Measurements from ENCODE around the gene MAGEB1.

Gene MAGEB1

DNA sequence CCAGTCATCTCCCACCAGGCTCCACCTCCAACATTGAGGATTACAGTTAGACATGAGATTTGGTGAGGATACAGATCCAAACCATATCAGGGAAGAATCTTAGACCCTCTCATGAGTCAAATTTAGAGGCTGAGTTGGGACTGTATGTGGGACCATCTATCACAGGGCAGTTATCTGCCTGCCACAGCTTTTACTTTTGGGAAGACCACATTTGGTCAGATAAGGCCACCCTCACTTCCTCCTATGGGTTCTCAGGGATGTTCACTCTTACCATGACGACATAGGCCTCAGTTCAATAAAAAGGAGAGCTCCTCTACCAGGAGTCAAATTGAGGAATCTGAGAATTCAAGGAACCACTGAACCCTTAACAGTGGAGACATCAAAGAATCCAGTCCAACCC lies 29.5 kb upstream of the MAGEB1 start:
- H3F3A ChIP-seq (ENCODE audit: control insufficient read depth, insufficient read depth), result no peaks in the 10 kb centered on the region
- no peaks in the 10 kb centered on the region for H4K20me1 ChIP-seq (ENCODE audit: control insufficient read depth, insufficient read depth, low read depth, low read length)
- no peak for TF ChIP-seq EZH2phosphoT487 (IDR thresholded peaks at IDR 0.05; ENCODE audit: borderline replicate concordance, low read length)
- TF ChIP-seq, protein P1, sequence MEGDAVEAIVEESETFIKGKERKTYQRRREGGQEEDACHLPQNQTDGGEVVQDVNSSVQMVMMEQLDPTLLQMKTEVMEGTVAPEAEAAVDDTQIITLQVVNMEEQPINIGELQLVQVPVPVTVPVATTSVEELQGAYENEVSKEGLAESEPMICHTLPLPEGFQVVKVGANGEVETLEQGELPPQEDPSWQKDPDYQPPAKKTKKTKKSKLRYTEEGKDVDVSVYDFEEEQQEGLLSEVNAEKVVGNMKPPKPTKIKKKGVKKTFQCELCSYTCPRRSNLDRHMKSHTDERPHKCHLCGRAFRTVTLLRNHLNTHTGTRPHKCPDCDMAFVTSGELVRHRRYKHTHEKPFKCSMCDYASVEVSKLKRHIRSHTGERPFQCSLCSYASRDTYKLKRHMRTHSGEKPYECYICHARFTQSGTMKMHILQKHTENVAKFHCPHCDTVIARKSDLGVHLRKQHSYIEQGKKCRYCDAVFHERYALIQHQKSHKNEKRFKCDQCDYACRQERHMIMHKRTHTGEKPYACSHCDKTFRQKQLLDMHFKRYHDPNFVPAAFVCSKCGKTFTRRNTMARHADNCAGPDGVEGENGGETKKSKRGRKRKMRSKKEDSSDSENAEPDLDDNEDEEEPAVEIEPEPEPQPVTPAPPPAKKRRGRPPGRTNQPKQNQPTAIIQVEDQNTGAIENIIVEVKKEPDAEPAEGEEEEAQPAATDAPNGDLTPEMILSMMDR (IDR thresholded peaks at IDR 0.05; ENCODE audit: low read depth, low read length, poor library complexity, severe bottlenecking), result no peak
- H3K79me2 ChIP-seq (ENCODE audit: control insufficient read depth, low read length), result no peaks in the 10 kb centered on the region
- H3K9me3 ChIP-seq (ENCODE audit: control insufficient read depth, insufficient read depth, low read length), result no peaks in the 10 kb centered on the region
- H3K4me2 ChIP-seq (ENCODE audit: low read length), result no peak overlapping the region
- H3K4me1 ChIP-seq (ENCODE audit: control insufficient read depth, low read length), result no peaks in the 10 kb centered on the region
- H3K27ac ChIP-seq (ENCODE audit: low read depth, low read length), result no peak overlapping the region
- no peaks in the 10 kb centered on the region for H3K27me3 ChIP-seq (ENCODE audit: control insufficient read depth, low read length)
- H3K9me2 ChIP-seq (replicated peaks; ENCODE audit: control insufficient read depth, low read length), result no peaks in the 10 kb centered on the region
- H3K4me3 ChIP-seq (ENCODE audit: low read length), result no peak overlapping the region
- no peaks in the 10 kb centered on the region for H3K36me3 ChIP-seq (ENCODE audit: control insufficient read depth, low read length)

DNA sequence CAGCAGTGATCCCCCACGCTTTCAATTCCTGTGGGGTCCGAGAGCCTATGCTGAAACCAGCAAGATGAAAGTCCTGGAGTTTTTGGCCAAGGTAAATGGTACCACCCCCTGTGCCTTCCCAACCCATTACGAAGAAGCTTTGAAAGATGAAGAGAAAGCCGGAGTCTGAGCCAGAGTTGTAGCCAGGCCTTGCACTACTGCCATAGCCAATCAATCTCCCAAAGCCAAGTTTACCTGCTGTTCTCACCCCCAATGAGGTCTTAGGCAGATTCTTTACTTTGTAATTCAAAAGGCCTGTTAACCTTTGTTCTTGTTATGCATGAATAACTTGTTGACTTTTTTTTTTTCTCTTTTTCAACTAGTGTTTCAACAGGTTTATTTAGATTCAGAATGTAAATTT lies 27.6 kb upstream of the MAGEB1 start:
- H3K79me2 ChIP-seq (ENCODE audit: control insufficient read depth, low read length), result no peaks in the 10 kb centered on the region

DNA sequence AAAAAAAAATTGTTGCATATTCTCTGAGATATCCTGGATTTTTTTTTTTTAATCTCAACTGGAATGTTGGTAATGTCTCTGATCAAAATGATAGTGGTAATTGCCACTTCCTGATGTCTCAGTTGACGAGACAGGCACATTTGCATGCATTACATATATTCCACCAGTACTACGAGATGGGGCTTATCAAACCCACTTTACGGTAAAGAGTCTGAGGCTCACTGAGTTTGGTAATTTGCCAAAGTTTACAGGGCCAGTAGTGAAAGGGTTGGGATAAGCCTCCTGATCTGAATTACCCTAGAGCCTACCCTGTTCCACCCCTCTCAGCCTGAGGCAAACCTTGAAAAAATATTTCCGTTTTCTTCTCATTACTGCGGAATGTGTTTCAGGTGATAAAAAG lies 26.3 kb upstream of the MAGEB1 start:
- H3K36me3 ChIP-seq (ENCODE audit: control insufficient read depth, low read length), result no peaks in the 10 kb centered on the region
- no peaks in the 10 kb centered on the region for H3K9me3 ChIP-seq (ENCODE audit: control insufficient read depth, insufficient read depth, low read length)
- no peaks in the 10 kb centered on the region for H3K9me2 ChIP-seq (replicated peaks; ENCODE audit: control insufficient read depth, low read length)
- no peaks in the 10 kb centered on the region for H3K4me1 ChIP-seq (ENCODE audit: control insufficient read depth, low read length)
- no peaks in the 10 kb centered on the region for H4K20me1 ChIP-seq (ENCODE audit: control insufficient read depth, insufficient read depth, low read depth, low read length)
- H3K79me2 ChIP-seq (ENCODE audit: control insufficient read depth, low read length), result no peaks in the 10 kb centered on the region
- no peak for TF ChIP-seq EZH2phosphoT487 (IDR thresholded peaks at IDR 0.05; ENCODE audit: borderline replicate concordance, low read length)
- no peaks in the 10 kb centered on the region for H3F3A ChIP-seq (ENCODE audit: control insufficient read depth, insufficient read depth)
- no peaks in the 10 kb centered on the region for H3K27me3 ChIP-seq (ENCODE audit: control insufficient read depth, low read length)
- H3K4me2 ChIP-seq (ENCODE audit: low read length), result no peak overlapping the region
- H3K4me3 ChIP-seq (ENCODE audit: low read length), result no peak overlapping the region
- H3K27ac ChIP-seq (ENCODE audit: low read depth, low read length), result no peak overlapping the region

More for the DNA sequence above, 27.6 kb upstream of the MAGEB1 start:
- TF ChIP-seq, protein P1 (IDR thresholded peaks at IDR 0.05; ENCODE audit: low read depth, low read length, poor library complexity, severe bottlenecking), result no peak
- no peak for TF ChIP-seq EZH2phosphoT487 (IDR thresholded peaks at IDR 0.05; ENCODE audit: borderline replicate concordance, low read length)
- Histone ChIP-seq H3K9me3 (ENCODE audit: control insufficient read depth, insufficient read depth, low read length) (no peaks in the 10 kb centered on the region), H3K27ac (ENCODE audit: low read depth, low read length) (no peak overlapping the region), H3K4me1 (ENCODE audit: control insufficient read depth, low read length) (no peaks in the 10 kb centered on the region), H3F3A (ENCODE audit: control insufficient read depth, insufficient read depth) (no peaks in the 10 kb centered on the region), H3K36me3 (ENCODE audit: control insufficient read depth, low read length) (no peaks in the 10 kb centered on the region), H3K9me2 (replicated peaks; ENCODE audit: control insufficient read depth, low read length) (no peaks in the 10 kb centered on the region), H3K4me3 (ENCODE audit: low read length) (no peak overlapping the region), H3K4me2 (ENCODE audit: low read length) (no peak overlapping the region), H4K20me1 (ENCODE audit: control insufficient read depth, insufficient read depth, low read depth, low read length) (no peaks in the 10 kb centered on the region), H3K27me3 (ENCODE audit: control insufficient read depth, low read length) (no peaks in the 10 kb centered on the region)

DNA sequence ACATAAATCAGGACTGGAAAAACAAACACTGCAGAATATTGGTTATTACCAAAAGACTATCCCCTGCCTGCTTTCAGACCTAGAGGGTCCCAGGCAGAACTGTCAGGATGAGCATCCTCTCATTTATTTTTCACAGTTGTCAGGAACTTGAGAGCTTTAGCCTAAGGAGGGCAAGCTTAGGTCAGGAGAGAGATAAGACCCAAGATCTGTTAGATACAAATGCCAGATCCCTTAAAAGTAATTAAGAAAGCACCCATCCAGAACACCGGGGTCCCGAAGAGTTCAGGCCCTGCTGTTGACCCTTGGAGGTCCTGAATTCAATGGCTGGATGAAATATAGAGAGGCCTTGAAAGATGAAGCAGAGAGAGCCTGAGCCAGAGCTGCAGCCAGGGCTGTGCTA lies 22.4 kb upstream of the MAGEB1 start:
- Histone ChIP-seq H3K4me2 (ENCODE audit: low read length) (no peak overlapping the region), H3K9me3 (ENCODE audit: control insufficient read depth, insufficient read depth, low read length) (no peaks in the 10 kb centered on the region), H3K79me2 (ENCODE audit: control insufficient read depth, low read length) (no peaks in the 10 kb centered on the region), H3F3A (ENCODE audit: control insufficient read depth, insufficient read depth) (no peaks in the 10 kb centered on the region), H3K36me3 (ENCODE audit: control insufficient read depth, low read length) (no peaks in the 10 kb centered on the region), H3K9me2 (replicated peaks; ENCODE audit: control insufficient read depth, low read length) (no peaks in the 10 kb centered on the region), H3K4me1 (ENCODE audit: control insufficient read depth, low read length) (no peaks in the 10 kb centered on the region), H3K27me3 (ENCODE audit: control insufficient read depth, low read length) (no peaks in the 10 kb centered on the region), H4K20me1 (ENCODE audit: control insufficient read depth, insufficient read depth, low read depth, low read length) (no peaks in the 10 kb centered on the region), H3K27ac (ENCODE audit: low read depth, low read length) (no peak overlapping the region), H3K4me3 (ENCODE audit: low read length) (no peak overlapping the region)
- TF ChIP-seq, protein P1 (IDR thresholded peaks at IDR 0.05; ENCODE audit: low read depth, low read length, poor library complexity, severe bottlenecking), result no peak
- TF ChIP-seq EZH2phosphoT487 (IDR thresholded peaks at IDR 0.05; ENCODE audit: borderline replicate concordance, low read length), result no peak
